K562 (cell line): ENCODE measurements around the gene NAPB. TPM values are rescaled to one million over a fixed set of nuclear protein-coding genes. Genes with fewer than 3 reads are reported as not detected.
A peak's percentile ranks its signal among the peaks of the same experiment; 100 is the strongest.

Experiments
- ARID1B ChIP-seq: fragments of 450-650 bp; IDR thresholded peaks from 2 replicates; pipeline ENCODE4 v1.6.1; 2016; ENCODE audit warnings: antibody characterized with exemption, mild to moderate bottlenecking, inconsistent platforms
- E2F1 ChIP-seq: sonication (generic); formaldehyde crosslinking; IDR thresholded peaks from 2 replicates; pipeline ENCODE4 v1.8.1; 2023; ENCODE audit warnings: mild to moderate bottlenecking, missing genetic modification reagents, moderate library complexity
- ELK1 ChIP-seq: sonication (generic); formaldehyde crosslinking; IDR thresholded peaks from 2 replicates; pipeline ENCODE4 v1.8.1; 2022; ENCODE audit warnings: missing genetic modification reagents
- GMEB1 ChIP-seq: fragments of 250-450 bp; sonication (Bioruptor Pico); IDR thresholded peaks from 2 replicates; pipeline ENCODE4 v1.4.0; 2020; ENCODE audit warnings: mild to moderate bottlenecking
- JUNB ChIP-seq: fragments of 450-650 bp; formaldehyde crosslinking; conservative IDR thresholded peaks from 2 replicates; pipeline ENCODE4 v1.4.0; 2020; ENCODE audit warnings: mild to moderate bottlenecking
- KLF16 ChIP-seq: IDR thresholded peaks from 2 replicates; pipeline ENCODE4 v1.6.1; 2016; ENCODE audit warnings: antibody characterized with exemption
- LARP7 ChIP-seq: fragments of 450-650 bp; IDR thresholded peaks from 2 replicates; pipeline ENCODE4 v1.6.1; 2016
- MYBL2 ChIP-seq, 2 experiments: fragments of 450-650 bp in 1 of 2; sonication (generic) in 1 of 2; formaldehyde crosslinking in 1 of 2; IDR thresholded peaks; 2 replicates each; pipeline versions ENCODE4 v1.6.1 to v1.8.1; 2017 to 2022; ENCODE audit warnings: borderline replicate concordance in 1 of 2, inconsistent platforms in 1 of 2, low read depth in 1 of 2, mild to moderate bottlenecking in 1 of 2, missing genetic modification reagents in 1 of 2, moderate library complexity in 1 of 2
- NCOA4 ChIP-seq: fragments of 450-650 bp; IDR thresholded peaks from 2 replicates; pipeline ENCODE4 v1.6.1; 2018; ENCODE audit warnings: mild to moderate bottlenecking; ENCODE audit not compliant: partially characterized antibody
- NCOR1 ChIP-seq: fragments of 450-650 bp; IDR thresholded peaks from 2 replicates; pipeline ENCODE4 v1.6.1; 2016; ENCODE audit warnings: mild to moderate bottlenecking, moderate library complexity
- NRF1 ChIP-seq, 2 experiments: fragments of 450-650 bp; IDR thresholded peaks in 1 of 2; conservative IDR thresholded peaks in 1 of 2; 2 replicates each; pipeline ENCODE4 v1.6.1; 2014; ENCODE audit warnings: mild to moderate bottlenecking in 2 of 2
- POLR2H ChIP-seq: IDR thresholded peaks from 2 replicates; pipeline ENCODE4 v1.6.1; 2016; ENCODE audit warnings: missing genetic modification characterization, low read depth, mild to moderate bottlenecking, control low read depth, missing compliant biosample characterization, moderate library complexity
- RBFOX2 ChIP-seq: fragments of 200-400 bp; formaldehyde crosslinking; IDR thresholded peaks from 2 replicates; pipeline ENCODE4 v1.6.1; 2017; ENCODE audit warnings: low read depth, mild to moderate bottlenecking, low read length, moderate library complexity
- SMAD4 ChIP-seq: fragments of 250-450 bp; sonication (Bioruptor Pico); conservative IDR thresholded peaks from 2 replicates; pipeline ENCODE4 v1.8.0; 2021; ENCODE audit warnings: inconsistent platforms, mild to moderate bottlenecking, moderate library complexity
- SPI1 ChIP-seq: IDR thresholded peaks from 2 replicates; pipeline ENCODE4 v1.6.1; 2011; ENCODE audit warnings: low read depth, low read length, control low read depth, borderline replicate concordance
- TOE1 ChIP-seq, 2 experiments: fragments of 450-650 bp in 1 of 2; sonication (generic) in 1 of 2; formaldehyde crosslinking in 1 of 2; IDR thresholded peaks; 2 replicates each; pipeline versions ENCODE4 v1.7.1 to v1.8.0; 2016 to 2022; ENCODE audit warnings: borderline replicate concordance in 2 of 2, mild to moderate bottlenecking in 2 of 2, antibody characterized with exemption in 1 of 2, inconsistent platforms in 1 of 2, low read depth in 1 of 2, missing genetic modification reagents in 1 of 2, moderate library complexity in 1 of 2
- ZBTB11 ChIP-seq, 3 experiments: fragments of 200-800 bp in 1 of 3; fragments of 250-450 bp in 1 of 3; fragments of 450-650 bp in 1 of 3; sonication (Bioruptor Pico) in 1 of 3; sonication (Bioruptor generic) in 1 of 3; formaldehyde crosslinking in 1 of 3; IDR thresholded peaks; 2 replicates each; pipeline versions ENCODE4 v1.6.1 to v1.8.0; 2016 to 2022; ENCODE audit warnings: mild to moderate bottlenecking in 2 of 3, missing genetic modification characterization in 2 of 3, missing compliant biosample characterization in 1 of 3, moderate library complexity in 1 of 3
- polyA plus RNA-seq, 8 experiments: library from polyadenylated mRNA; depleted of rRNA in 4 of 8; stranded (reverse) in 5 of 8; unstranded in 3 of 8; fragments of >200 nt; fragmentation: Nextera tagmentation in 2 of 8; fragmentation: Illumina TruSeq in 1 of 8; extraction: Ambion mirVana in 2 of 8; extraction: Trizol in 1 of 8; gene quantifications; 2 replicates each; pipeline versions ENCODE4 v1.2.1 to v1.2.3, GENCODE V29; 2011 to 2014; ENCODE audit warnings: inconsistent platforms in 1 of 8, missing spikeins in 1 of 8
- total RNA-seq, 7 experiments: library from RNA; depleted of rRNA in 6 of 7; stranded (reverse); fragments of >200 nt in 6 of 7; fragmentation: Illumina TruSeq in 2 of 7; extraction: Trizol in 2 of 7; gene quantifications; 2 replicates each; pipeline versions ENCODE4 v1.2.1 to v1.2.3, GENCODE V29; 2011 to 2021; ENCODE audit warnings: low replicate concordance in 1 of 7

Gene NAPB
- total and polyA plus RNA-seq, 9 of the 15 experiments (the other 6 are each of a cell fraction or from before 2014, with no cell fraction given), result 1.4 to 7.7 (median 5.2) TPM

- TF ChIP-seq ZBTB11 (CRISPR knock-in tag; IDR thresholded peaks at IDR 0.05) (peak in 1 of 3 experiments; percentile 79; a peak in 2 of 6 replicates), ELK1 (no peak), SPI1 (peak; percentile 17; the same call in 1 of the 2 replicates), TOE1 (IDR thresholded peaks at IDR 0.05; ENCODE audit: borderline replicate concordance) (peak; percentile 98), TOE1 (CRISPR knock-in tag; IDR thresholded peaks at IDR 0.05; ENCODE audit: borderline replicate concordance, low read depth) (no peak), ARID1B (peak; percentile 41; the same call in 1 of the 2 replicates), NCOA4 (no peak), NCOR1 (peak; percentile 66), POLR2H (tag) (peak; percentile 61), E2F1 (CRISPR knock-in tag) (0 out of 2 replicates have a peak, but pooled peaks have one; percentile 23), GMEB1 (CRISPR knock-in tag) (peak; percentile 91), RBFOX2 (peak; percentile 95), MYBL2 (IDR thresholded peaks at IDR 0.05; ENCODE audit: low read depth) (no peak), MYBL2 (CRISPR knock-in tag; IDR thresholded peaks at IDR 0.05; ENCODE audit: borderline replicate concordance) (no peak), SMAD4 (CRISPR knock-in tag) (peak; percentile 96), LARP7 (no peak), JUNB (CRISPR knock-in tag) (peak; percentile 90), KLF16 (peak; percentile 63; the same call in 1 of the 2 replicates), NRF1 (conservative IDR thresholded peaks at IDR 0.05 in 1 of 2, IDR thresholded peaks at IDR 0.05 in 1 of 2) (peak; percentile 99)
Measured at GRCh38 chr20:23361476-23362391, 59.6 kb downstream of the NAPB start, which contains the start of gene GZF1 (continued).
